Astrocyte of the cerebellum (primary cell): Measurements from ENCODE around the gene EIF3L.

Experiments
- DNase-seq: peaks from one replicate; pipeline ENCODE4 v3.0.0-alpha.2; 2011; ENCODE audit warnings: low read depth
- H3K4me3 ChIP-seq: 2 replicates; pipeline ENCODE4 v1.5.1; 2011; ENCODE audit warnings: mild to moderate bottlenecking, low read depth, low read length, moderate library complexity
- CTCF ChIP-seq: IDR thresholded peaks from 2 replicates; pipeline ENCODE4 v1.5.1; 2012; ENCODE audit warnings: low read length, low read depth, moderate library complexity, mild to moderate bottlenecking; ENCODE audit errors: missing control alignments
- in situ Hi-C: cut with HindIII; loops from 2 replicates; pipeline ENCODE4 v1.10.0; 2017; ENCODE audit warnings: low sequenced_read_pairs

The EIF3L gene

GRCh38 chr22:37884420-37884819 is 35.2 kb downstream of the EIF3L start:
- H3K4me3 ChIP-seq = no peak overlapping the region
- in situ Hi-C loops = no loop called here
- no peak for DNase-seq
- no peak for TF ChIP-seq CTCF

- in situ Hi-C loops = no loop called here
- peak; percentile 77 for DNase-seq
- peak; percentile 84 for TF ChIP-seq CTCF
- H3K4me3 ChIP-seq = no peak overlapping the region
These were observed 38.6 kb downstream of the EIF3L start for GRCh38 chr22:37887584-37888378.

- in situ Hi-C loops = no loop called here
- H3K4me3 ChIP-seq = no peak overlapping the region
- no peak for TF ChIP-seq CTCF
- no peak for DNase-seq
These were observed 42.7 kb downstream of the EIF3L start for GRCh38 chr22:37891926-37892325.

- TF ChIP-seq CTCF = no peak
- H3K4me3 ChIP-seq = no peak overlapping the region
- in situ Hi-C loops = no loop called here
- DNase-seq = no peak
These were observed 43.5 kb downstream of the EIF3L start for GRCh38 chr22:37892566-37893335.

- no peak for TF ChIP-seq CTCF
- no peak overlapping the region for H3K4me3 ChIP-seq
- DNase-seq = no peak
- in situ Hi-C loops = no loop called here
These were observed 44.4 kb downstream of the EIF3L start for GRCh38 chr22:37893583-37893983.

GRCh38 chr22:37894939-37895670 is 45.9 kb downstream of the EIF3L start:
- DNase-seq = no peak
- in situ Hi-C loops = no loop called here
- no peak overlapping the region for H3K4me3 ChIP-seq
- no peak for TF ChIP-seq CTCF
